ENCODE results near the gene DPP7.

DNA sequence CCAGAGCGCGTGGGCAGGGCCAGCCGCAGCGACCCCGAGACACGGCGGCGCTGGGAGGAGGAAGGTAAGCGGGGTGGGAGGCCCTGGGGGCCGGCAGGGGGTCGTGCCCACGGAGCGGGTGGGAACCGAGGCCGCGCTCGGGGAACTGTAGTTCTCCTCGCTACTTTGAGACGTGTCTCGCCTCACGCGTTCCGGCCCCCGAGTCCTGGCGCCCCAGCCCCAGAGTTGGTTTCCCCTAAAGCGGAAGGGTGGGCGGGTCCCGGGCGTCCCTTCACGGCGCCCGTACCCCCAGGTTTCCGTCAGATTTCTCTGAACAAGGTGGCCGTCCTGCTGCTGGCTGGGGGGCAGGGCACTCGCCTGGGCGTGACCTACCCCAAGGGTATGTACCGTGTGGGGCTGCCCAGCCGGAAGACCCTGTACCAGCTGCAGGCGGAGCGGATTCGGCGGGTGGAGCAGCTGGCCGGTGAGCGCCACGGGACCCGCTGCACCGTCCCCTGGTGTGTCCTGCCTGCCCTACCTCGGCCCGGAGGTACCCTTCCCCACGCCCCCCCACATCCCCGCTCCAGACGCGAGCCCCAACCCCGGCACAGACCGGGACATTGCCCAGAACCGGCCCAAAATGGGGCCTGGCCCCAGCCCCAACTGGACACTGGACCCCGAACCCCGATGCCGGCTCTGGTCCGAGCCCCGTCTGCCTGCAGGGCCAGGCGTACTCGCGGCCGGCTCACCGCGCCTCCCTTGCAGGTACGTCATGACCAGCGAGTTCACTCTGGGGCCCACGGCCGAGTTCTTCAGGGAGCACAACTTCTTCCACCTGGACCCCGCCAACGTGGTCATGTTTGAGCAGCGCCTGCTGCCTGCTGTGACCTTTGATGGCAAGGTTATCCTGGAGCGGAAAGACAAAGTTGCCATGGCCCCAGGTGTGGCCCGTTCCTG is 36.5 kb downstream of the DPP7 start:
- TF ChIP-seq JUND (IDR thresholded peaks at IDR 0.05) (no peak), SIN3A (IDR thresholded peaks at IDR 0.05; ENCODE audit: borderline replicate concordance, low read depth, low read length) (no peak), ELF1 (IDR thresholded peaks at IDR 0.05) (no peak), POLR2AphosphoS5 (IDR thresholded peaks at IDR 0.05; ENCODE audit: low read depth, low read length) (no peak), EP300 (IDR thresholded peaks at IDR 0.05; ENCODE audit: borderline replicate concordance in 1 of 2, low read depth in 1 of 2, low read length in 1 of 2) (no peak), SMC3 (IDR thresholded peaks at IDR 0.05; ENCODE audit: low read depth, low read length) (no peak), YY1 (IDR thresholded peaks at IDR 0.05; ENCODE audit: low read depth) (no peak), EZH2phosphoT487 (IDR thresholded peaks at IDR 0.05; ENCODE audit: borderline replicate concordance, low read depth) (no peak)
- TF ChIP-seq, protein P1, sequence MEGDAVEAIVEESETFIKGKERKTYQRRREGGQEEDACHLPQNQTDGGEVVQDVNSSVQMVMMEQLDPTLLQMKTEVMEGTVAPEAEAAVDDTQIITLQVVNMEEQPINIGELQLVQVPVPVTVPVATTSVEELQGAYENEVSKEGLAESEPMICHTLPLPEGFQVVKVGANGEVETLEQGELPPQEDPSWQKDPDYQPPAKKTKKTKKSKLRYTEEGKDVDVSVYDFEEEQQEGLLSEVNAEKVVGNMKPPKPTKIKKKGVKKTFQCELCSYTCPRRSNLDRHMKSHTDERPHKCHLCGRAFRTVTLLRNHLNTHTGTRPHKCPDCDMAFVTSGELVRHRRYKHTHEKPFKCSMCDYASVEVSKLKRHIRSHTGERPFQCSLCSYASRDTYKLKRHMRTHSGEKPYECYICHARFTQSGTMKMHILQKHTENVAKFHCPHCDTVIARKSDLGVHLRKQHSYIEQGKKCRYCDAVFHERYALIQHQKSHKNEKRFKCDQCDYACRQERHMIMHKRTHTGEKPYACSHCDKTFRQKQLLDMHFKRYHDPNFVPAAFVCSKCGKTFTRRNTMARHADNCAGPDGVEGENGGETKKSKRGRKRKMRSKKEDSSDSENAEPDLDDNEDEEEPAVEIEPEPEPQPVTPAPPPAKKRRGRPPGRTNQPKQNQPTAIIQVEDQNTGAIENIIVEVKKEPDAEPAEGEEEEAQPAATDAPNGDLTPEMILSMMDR (IDR thresholded peaks at IDR 0.05), result no peak
- TF ChIP-seq, protein P2, sequence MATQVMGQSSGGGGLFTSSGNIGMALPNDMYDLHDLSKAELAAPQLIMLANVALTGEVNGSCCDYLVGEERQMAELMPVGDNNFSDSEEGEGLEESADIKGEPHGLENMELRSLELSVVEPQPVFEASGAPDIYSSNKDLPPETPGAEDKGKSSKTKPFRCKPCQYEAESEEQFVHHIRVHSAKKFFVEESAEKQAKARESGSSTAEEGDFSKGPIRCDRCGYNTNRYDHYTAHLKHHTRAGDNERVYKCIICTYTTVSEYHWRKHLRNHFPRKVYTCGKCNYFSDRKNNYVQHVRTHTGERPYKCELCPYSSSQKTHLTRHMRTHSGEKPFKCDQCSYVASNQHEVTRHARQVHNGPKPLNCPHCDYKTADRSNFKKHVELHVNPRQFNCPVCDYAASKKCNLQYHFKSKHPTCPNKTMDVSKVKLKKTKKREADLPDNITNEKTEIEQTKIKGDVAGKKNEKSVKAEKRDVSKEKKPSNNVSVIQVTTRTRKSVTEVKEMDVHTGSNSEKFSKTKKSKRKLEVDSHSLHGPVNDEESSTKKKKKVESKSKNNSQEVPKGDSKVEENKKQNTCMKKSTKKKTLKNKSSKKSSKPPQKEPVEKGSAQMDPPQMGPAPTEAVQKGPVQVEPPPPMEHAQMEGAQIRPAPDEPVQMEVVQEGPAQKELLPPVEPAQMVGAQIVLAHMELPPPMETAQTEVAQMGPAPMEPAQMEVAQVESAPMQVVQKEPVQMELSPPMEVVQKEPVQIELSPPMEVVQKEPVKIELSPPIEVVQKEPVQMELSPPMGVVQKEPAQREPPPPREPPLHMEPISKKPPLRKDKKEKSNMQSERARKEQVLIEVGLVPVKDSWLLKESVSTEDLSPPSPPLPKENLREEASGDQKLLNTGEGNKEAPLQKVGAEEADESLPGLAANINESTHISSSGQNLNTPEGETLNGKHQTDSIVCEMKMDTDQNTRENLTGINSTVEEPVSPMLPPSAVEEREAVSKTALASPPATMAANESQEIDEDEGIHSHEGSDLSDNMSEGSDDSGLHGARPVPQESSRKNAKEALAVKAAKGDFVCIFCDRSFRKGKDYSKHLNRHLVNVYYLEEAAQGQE (IDR thresholded peaks at IDR 0.05; ENCODE audit: low read depth, low read length), result no peak

Measured in SK-N-SH (cell line).